Naive thymus-derived CD4-positive, alpha-beta T cell (primary cell): ENCODE measurements around the gene ZBBX. TPM values are rescaled to one million over a fixed set of nuclear protein-coding genes. Genes with fewer than 3 reads are reported as not detected.

Experiments
- ATAC-seq: fragments of 150-1000 bp; cut with Tn5 transposase; 2 replicates; pipeline ENCODE4 v1.10.0; 2021; ENCODE audit warnings: mild to moderate bottlenecking, moderate library complexity
- CTCF ChIA-PET: fragments of 350-600 bp; sonication (Branson Sonifier 250); formaldehyde crosslinking; loops from one replicate; lab custom pipeline; 2021; ENCODE audit warnings: antibody characterized with exemption; lab: Charles Lee
- POLR2A ChIA-PET: fragments of 350-600 bp; sonication (Branson Sonifier 250); formaldehyde crosslinking; loops from one replicate; lab custom pipeline; 2021; ENCODE audit warnings: antibody characterized with exemption, inconsistent platforms; lab: Charles Lee
- DNase-seq, 9 donors: peaks; one replicate each; pipeline versions ENCODE4 v3.0.0 to v3.0.0-alpha.2; 2020 to 2022; ENCODE audit warnings: mixed read lengths in 1 of 9
- H3K27ac ChIP-seq: one replicate; pipeline ENCODE4 v1.7.0; 2013; ENCODE audit warnings: mild to moderate bottlenecking, low read depth, low read length, moderate library complexity
- H3K27me3 ChIP-seq, 2 donors: one replicate each; pipeline ENCODE4 v1.7.0; 2013; ENCODE audit warnings: low read length in 2 of 2, mild to moderate bottlenecking in 2 of 2, moderate library complexity in 2 of 2; ENCODE audit not compliant: control insufficient read depth in 2 of 2, insufficient read depth in 2 of 2
- H3K36me3 ChIP-seq, 3 experiments: 1 replicate in 2 of 3; 2 replicates in 1 of 3; pipeline ENCODE4 v1.7.0; 2013; ENCODE audit warnings: low read length in 3 of 3, mild to moderate bottlenecking in 3 of 3, moderate library complexity in 1 of 3; ENCODE audit not compliant: insufficient read depth in 3 of 3, control insufficient read depth in 2 of 3
- H3K4me1 ChIP-seq, 2 donors: one replicate each; pipeline ENCODE4 v1.7.0; 2013; ENCODE audit warnings: low read length in 2 of 2, mild to moderate bottlenecking in 2 of 2, moderate library complexity in 1 of 2; ENCODE audit not compliant: control insufficient read depth in 2 of 2, insufficient read depth in 2 of 2
- H3K4me3 ChIP-seq: 2 replicates; pipeline ENCODE4 v1.7.0; 2013; ENCODE audit warnings: mild to moderate bottlenecking, low read length
- H3K9me3 ChIP-seq, 3 experiments: 1 replicate in 2 of 3; 2 replicates in 1 of 3; pipeline ENCODE4 v1.7.0; 2013; ENCODE audit warnings: low read length in 3 of 3; ENCODE audit not compliant: control insufficient read depth in 2 of 3
- H3K27ac Mint-ChIP-seq, 9 donors: one replicate each; pipeline ENCODE4 v1.8.0; 2020 to 2022; ENCODE audit warnings: mixed read lengths in 9 of 9, mild to moderate bottlenecking in 8 of 9, moderate library complexity in 5 of 9, inconsistent platforms in 2 of 9
- H3K27me3 Mint-ChIP-seq, 5 donors: one replicate each; pipeline ENCODE4 v1.8.0; 2021 to 2022; ENCODE audit warnings: mixed read lengths in 5 of 5, mild to moderate bottlenecking in 1 of 5
- H3K36me3 Mint-ChIP-seq, 5 donors: one replicate each; pipeline ENCODE4 v1.8.0; 2020 to 2022; ENCODE audit warnings: mixed read lengths in 5 of 5, mild to moderate bottlenecking in 3 of 5, inconsistent platforms in 1 of 5
- H3K4me1 Mint-ChIP-seq, 7 donors: one replicate each; pipeline ENCODE4 v1.8.0; 2020 to 2022; ENCODE audit warnings: mixed read lengths in 7 of 7, mild to moderate bottlenecking in 3 of 7, inconsistent platforms in 1 of 7
- H3K4me3 Mint-ChIP-seq, 10 donors: one replicate each; pipeline ENCODE4 v1.8.0; 2020 to 2022; ENCODE audit warnings: mild to moderate bottlenecking in 10 of 10, mixed read lengths in 10 of 10, moderate library complexity in 6 of 10, inconsistent platforms in 2 of 10
- H3K9me3 Mint-ChIP-seq, 11 donors: one replicate each; pipeline ENCODE4 v1.8.0; 2020 to 2022; ENCODE audit warnings: mixed read lengths in 11 of 11, mild to moderate bottlenecking in 4 of 11, inconsistent platforms in 1 of 11, moderate library complexity in 1 of 11
- intact Hi-C, 2 donors: fragments of 100-400 bp; cut with micrococcal nuclease; formaldehyde crosslinking; loops; one replicate each; pipeline ENCODE4 v1.15.1; 2023
- polyA plus RNA-seq, 2 donors: library from polyadenylated mRNA; unstranded; fragments of 300-500 nt; fragmentation: Illumina TruSeq; gene quantifications; one replicate each; pipeline ENCODE4 v1.2.3, GENCODE V29; 2021
- total RNA-seq, 6 experiments: library from RNA in 5 of 6; stranded (reverse) in 5 of 6; gene quantifications; 1 replicate in 5 of 6; 2 replicates in 1 of 6; pipeline ENCODE4 v1.2.3 and lab custom pipeline; 2021 to 2026

The ZBBX gene
- total and polyA plus RNA-seq, 7 experiments from 2014 or later: not detected

GRCh38 chr3:167289435-167289834 is 90.7 kb downstream of the ZBBX start:
- POLR2A ChIA-PET: no interaction called here
- Mint-ChIP-seq H3K4me1 (no peaks in the 10 kb centered on the region), H3K36me3 (no peaks in the 10 kb centered on the region), H3K27me3 (no peaks in the 10 kb centered on the region), H3K27ac (no peak overlapping the region), H3K9me3 (peaks cover 0 to 17% (median 5%) of the 10 kb centered on the region in 11 donors), H3K4me3 (no peak overlapping the region)
- ATAC-seq (no peak), DNase-seq (no peak)
- no peaks in the 10 kb centered on the region for H3K4me1 ChIP-seq
- H3K27me3 ChIP-seq: no peaks in the 10 kb centered on the region
- intact Hi-C loops: no loop called here
- H3K4me3 ChIP-seq: no peak overlapping the region
- no peak overlapping the region for H3K27ac ChIP-seq
- H3K9me3 ChIP-seq: no peaks in the 10 kb centered on the region
- H3K36me3 ChIP-seq: no peaks in the 10 kb centered on the region
- CTCF ChIA-PET: no interaction called here

- H3K9me3 Mint-ChIP-seq: peaks cover 0 to 17% (median 5%) of the 10 kb centered on the region in 11 donors
- H3K27me3 Mint-ChIP-seq: no peaks in the 10 kb centered on the region
- intact Hi-C loops: no loop called here
- no peaks in the 10 kb centered on the region for H3K9me3 ChIP-seq
- ChIA-PET CTCF (no interaction called here), POLR2A (no interaction called here)
- no peaks in the 10 kb centered on the region for H3K4me1 ChIP-seq
- H3K27ac Mint-ChIP-seq: no peak overlapping the region
- no peak overlapping the region for H3K4me3 ChIP-seq
- no peaks in the 10 kb centered on the region for H3K27me3 ChIP-seq
- H3K36me3 Mint-ChIP-seq: no peaks in the 10 kb centered on the region
- H3K27ac ChIP-seq: no peak overlapping the region
- no peaks in the 10 kb centered on the region for H3K4me1 Mint-ChIP-seq
- ATAC-seq: no peak
- H3K4me3 Mint-ChIP-seq: no peak overlapping the region
- no peak for DNase-seq
- H3K36me3 ChIP-seq: no peaks in the 10 kb centered on the region
Observed at GRCh38 chr3:167288737-167289136, 91.4 kb downstream of the ZBBX start.

GRCh38 chr3:167287308-167287707 is 92.8 kb downstream of the ZBBX start:
- intact Hi-C loops: no loop called here
- no peak for DNase-seq

GRCh38 chr3:167274141-167274874 is 105.8 kb downstream of the ZBBX start:
- no peak for DNase-seq
- intact Hi-C loops: no loop called here
- no peaks in the 10 kb centered on the region for H3K4me1 ChIP-seq
- ChIA-PET CTCF (no interaction called here), POLR2A (no interaction called here)
- Mint-ChIP-seq H3K27ac (no peak overlapping the region), H3K27me3 (no peaks in the 10 kb centered on the region), H3K4me3 (no peak overlapping the region), H3K9me3 (peaks cover 0 to 16% (median 8%) of the 10 kb centered on the region in 11 donors), H3K36me3 (no peaks in the 10 kb centered on the region), H3K4me1 (peaks cover 0 to 2% (median 0%) of the 10 kb centered on the region in 7 donors)
- H3K27me3 ChIP-seq: no peaks in the 10 kb centered on the region
- H3K36me3 ChIP-seq: no peaks in the 10 kb centered on the region
- no peak for ATAC-seq
- H3K9me3 ChIP-seq: no peaks in the 10 kb centered on the region
- no peak overlapping the region for H3K27ac ChIP-seq
- H3K4me3 ChIP-seq: no peak overlapping the region

More at GRCh38 chr3:167287308-167287707, 92.8 kb downstream of the ZBBX start:
- CTCF ChIA-PET: no interaction called here
- H3K36me3 ChIP-seq: no peaks in the 10 kb centered on the region
- H3K27ac Mint-ChIP-seq: no peak overlapping the region
- peaks cover 0 to 11% (median 3%) of the 10 kb centered on the region in 11 donors for H3K9me3 Mint-ChIP-seq
- no peaks in the 10 kb centered on the region for H3K36me3 Mint-ChIP-seq
- POLR2A ChIA-PET: no interaction called here
- H3K27ac ChIP-seq: no peak overlapping the region
- no peak overlapping the region for H3K4me3 ChIP-seq
- no peaks in the 10 kb centered on the region for H3K4me1 ChIP-seq
- no peaks in the 10 kb centered on the region for H3K4me1 Mint-ChIP-seq
- ATAC-seq: no peak
- H3K4me3 Mint-ChIP-seq: no peak overlapping the region
- no peaks in the 10 kb centered on the region for H3K9me3 ChIP-seq
- H3K27me3 ChIP-seq: no peaks in the 10 kb centered on the region
- no peaks in the 10 kb centered on the region for H3K27me3 Mint-ChIP-seq

GRCh38 chr3:167253037-167253436 is 127.1 kb downstream of the ZBBX start:
- Mint-ChIP-seq H3K27ac (no peak overlapping the region), H3K27me3 (no peaks in the 10 kb centered on the region), H3K9me3 (peaks cover 0 to 4% (median 0%) of the 10 kb centered on the region in 11 donors), H3K4me3 (no peak overlapping the region), H3K36me3 (no peaks in the 10 kb centered on the region), H3K4me1 (no peaks in the 10 kb centered on the region)
- CTCF ChIA-PET: no interaction called here
- ATAC-seq (no peak), DNase-seq (no peak)
- Histone ChIP-seq H3K9me3 (no peaks in the 10 kb centered on the region), H3K4me1 (no peaks in the 10 kb centered on the region), H3K36me3 (no peaks in the 10 kb centered on the region), H3K27me3 (no peaks in the 10 kb centered on the region), H3K4me3 (no peak overlapping the region), H3K27ac (no peak overlapping the region)
- intact Hi-C loops: no loop called here
- POLR2A ChIA-PET: no interaction called here

- Histone ChIP-seq H3K9me3 (no peaks in the 10 kb centered on the region), H3K27ac (no peak overlapping the region), H3K4me3 (no peak overlapping the region), H3K4me1 (no peaks in the 10 kb centered on the region), H3K27me3 (no peaks in the 10 kb centered on the region), H3K36me3 (no peaks in the 10 kb centered on the region)
- Mint-ChIP-seq H3K27ac (no peak overlapping the region), H3K4me3 (no peak overlapping the region), H3K36me3 (no peaks in the 10 kb centered on the region), H3K27me3 (no peaks in the 10 kb centered on the region), H3K4me1 (no peaks in the 10 kb centered on the region), H3K9me3 (peaks cover 0 to 6% (median 0%) of the 10 kb centered on the region in 11 donors)
- intact Hi-C loops: no loop called here
- POLR2A ChIA-PET: no interaction called here
- DNase-seq (no peak), ATAC-seq (no peak)
- CTCF ChIA-PET: no interaction called here
Observed at GRCh38 chr3:167251678-167252077, 128.4 kb downstream of the ZBBX start.

- Mint-ChIP-seq H3K36me3 (no peaks in the 10 kb centered on the region), H3K4me3 (no peak overlapping the region), H3K27ac (no peak overlapping the region), H3K27me3 (no peaks in the 10 kb centered on the region), H3K9me3 (peaks cover 0 to 7% (median 2%) of the 10 kb centered on the region in 11 donors), H3K4me1 (no peaks in the 10 kb centered on the region)
- Histone ChIP-seq H3K36me3 (no peaks in the 10 kb centered on the region), H3K27ac (no peak overlapping the region), H3K9me3 (no peaks in the 10 kb centered on the region), H3K4me3 (no peak overlapping the region), H3K27me3 (no peaks in the 10 kb centered on the region), H3K4me1 (no peaks in the 10 kb centered on the region)
- intact Hi-C loops: no loop called here
- ChIA-PET CTCF (no interaction called here), POLR2A (no interaction called here)
- DNase-seq: no peak
- no peak for ATAC-seq
Observed at GRCh38 chr3:167246252-167246651, 133.8 kb downstream of the ZBBX start.
